Left ventricle myocardium superior (tissue), 1 donor: Measurements from ENCODE around the gene GAL3ST2. TPM values are rescaled to one million over a fixed set of nuclear protein-coding genes. Genes with fewer than 3 reads are reported as not detected.
A peak's percentile ranks its signal among the peaks of the same experiment; 100 is the strongest.
"Not testable (repeated sequence)": the region's sequence is repeated elsewhere in the genome, so short reads cannot be mapped to it uniquely, and the experiment has no call there.

Experiments used
- ATAC-seq: fragments of 200-7000 bp; cut with Tn5 transposase; one replicate; pipeline ENCODE4 v1.9.1; 2020; ENCODE audit warnings: mild to moderate bottlenecking, moderate library complexity
- DNase-seq: peaks from one replicate; pipeline ENCODE4 v3.0.0-alpha.2; 2020
- intact Hi-C: fragments of 100-400 bp; cut with micrococcal nuclease; formaldehyde crosslinking; loops from one replicate; pipeline ENCODE4 v1.11.0; 2022
- total RNA-seq: library from RNA; stranded (reverse); fragmentation: NEBNext Ultra II Directional; extraction: Animal tissue kit (Norgen Biotek cat#: 25700); gene quantifications from one replicate; pipeline ENCODE4 v1.2.1, GENCODE V29; 2021
- donor health status: DM: no; HTN: yes; CAD: no; lungs with severe emphysema.

The GAL3ST2 gene
- total RNA-seq, 1 donor from 2014 or later: not detected

- intact Hi-C loops: no loop called here
- no peak for ATAC-seq
Measured at GRCh38 chr2:241801611-241802420, 25.2 kb downstream of the GAL3ST2 start.

GRCh38 chr2:241802421-241803318 is 26.0 kb downstream of the GAL3ST2 start:
- ATAC-seq (no peak), DNase-seq (peak; percentile 24)
- intact Hi-C loops: no loop called here

More at GRCh38 chr2:241801611-241802420, 25.2 kb downstream of the GAL3ST2 start:
- peak; percentile 24 for DNase-seq

GRCh38 chr2:241803387-241804325 is 27.0 kb downstream of the GAL3ST2 start:
- DNase-seq: peak; percentile 75
- ATAC-seq: peak; percentile 80
- intact Hi-C loops: no loop called here

- DNase-seq: peak; percentile 29
- intact Hi-C loops: no loop called here
- peak; percentile 23 for ATAC-seq
Measured at GRCh38 chr2:241804326-241805229, 28.0 kb downstream of the GAL3ST2 start.

GRCh38 chr2:241806217-241806616 is 29.6 kb downstream of the GAL3ST2 start:
- DNase-seq, ATAC-seq, intact Hi-C loops: not testable (repeated sequence)

- intact Hi-C loops: no loop called here
- DNase-seq (peak; percentile 24), ATAC-seq (no peak)
Measured at GRCh38 chr2:241808051-241808720, 31.6 kb downstream of the GAL3ST2 start.

- no peak for ATAC-seq
Measured at GRCh38 chr2:241808721-241809382, 32.2 kb downstream of the GAL3ST2 start, which contains the start of gene NEU4. NEU4 (plus strand) TSS chr2:241809193; CDS start chr2:241814485, 5,292 bp downstream.

GRCh38 chr2:241809383-241810306 is 33.0 kb downstream of the GAL3ST2 start:
- intact Hi-C loops: no loop called here
- ATAC-seq (no peak), DNase-seq (no peak)

More at GRCh38 chr2:241808721-241809382, 32.2 kb downstream of the GAL3ST2 start, which contains the start of gene NEU4:
- DNase-seq: peak; percentile 28
- intact Hi-C loops: no loop called here

- DNase-seq (peak; percentile 84), ATAC-seq (peak; percentile 92)
- intact Hi-C loops: no loop called here
Measured at GRCh38 chr2:241810307-241811200, 33.9 kb downstream of the GAL3ST2 start.

GRCh38 chr2:241811201-241811951 is 34.8 kb downstream of the GAL3ST2 start:
- ATAC-seq (peak; percentile 90), DNase-seq (peak; percentile 89)
- intact Hi-C loops: no loop called here

- DNase-seq (no peak), ATAC-seq (no peak)
- intact Hi-C loops: no loop called here
Measured at GRCh38 chr2:241811952-241812729, 35.5 kb downstream of the GAL3ST2 start.

- no peak for DNase-seq
- intact Hi-C loops: no loop called here
- ATAC-seq: no peak
Measured at GRCh38 chr2:241812730-241813643, 36.4 kb downstream of the GAL3ST2 start.
